T-helper 22 cell (primary cell): ENCODE data around the gene ADAD2.

Source experiments
- DNase-seq: peaks from one replicate; pipeline ENCODE4 v3.0.0-alpha.2; 2020; ENCODE audit warnings: low read depth

ADAD2 gene

GRCh38 chr16:84176192-84177053 lies 14.5 kb upstream of the ADAD2 start:
- DNase-seq = no peak

GRCh38 chr16:84177741-84178073 lies 13.2 kb upstream of the ADAD2 start:
- DNase-seq = no peak

GRCh38 chr16:84178146-84178765 lies 12.7 kb upstream of the ADAD2 start:
- DNase-seq = no peak

- DNase-seq = no peak
These were observed 11.9 kb upstream of the ADAD2 start for GRCh38 chr16:84178892-84179611.

- no peak for DNase-seq
These were observed 11.2 kb upstream of the ADAD2 start for GRCh38 chr16:84179612-84180320.

GRCh38 chr16:84180519-84181140 lies 10.3 kb upstream of the ADAD2 start:
- no peak for DNase-seq

- DNase-seq = no peak
These were observed 9.6 kb upstream of the ADAD2 start for GRCh38 chr16:84181144-84181915.

- no peak for DNase-seq
These were observed 8.9 kb upstream of the ADAD2 start for GRCh38 chr16:84182104-84182503.

- DNase-seq = no peak
These were observed 8.0 kb upstream of the ADAD2 start for GRCh38 chr16:84182680-84183571.

GRCh38 chr16:84183572-84183875 lies 7.4 kb upstream of the ADAD2 start:
- no peak for DNase-seq

GRCh38 chr16:84183911-84184591 lies 6.9 kb upstream of the ADAD2 start:
- no peak for DNase-seq

- no peak for DNase-seq
These were observed 6.2 kb upstream of the ADAD2 start for GRCh38 chr16:84184775-84185174.

GRCh38 chr16:84186685-84187437 lies 4.1 kb upstream of the ADAD2 start, which contains the start of gene TAF1C:
TAF1C (minus strand) TSS chr16:84187057; CDS start chr16:84184988, 2,069 bp downstream.
- peak; percentile 71 for DNase-seq

GRCh38 chr16:84191466-84191865 lies 509 bp downstream of the ADAD2 start:
- no peak for DNase-seq

GRCh38 chr16:84193480-84193879 lies 2.5 kb downstream of the ADAD2 start:
- no peak for DNase-seq

GRCh38 chr16:84194018-84194417 lies 3.1 kb downstream of the ADAD2 start:
- DNase-seq = no peak

- DNase-seq = no peak
These were observed 3.7 kb downstream of the ADAD2 start for GRCh38 chr16:84194470-84195200.
